AG08396 (cell line): ENCODE data around the gene ALDH8A1.

Experiments
- DNase-seq: peaks from one replicate; pipeline ENCODE4 v3.0.0; 2012; ENCODE audit warnings: low spot score, mixed read lengths

Gene ALDH8A1, protein sequence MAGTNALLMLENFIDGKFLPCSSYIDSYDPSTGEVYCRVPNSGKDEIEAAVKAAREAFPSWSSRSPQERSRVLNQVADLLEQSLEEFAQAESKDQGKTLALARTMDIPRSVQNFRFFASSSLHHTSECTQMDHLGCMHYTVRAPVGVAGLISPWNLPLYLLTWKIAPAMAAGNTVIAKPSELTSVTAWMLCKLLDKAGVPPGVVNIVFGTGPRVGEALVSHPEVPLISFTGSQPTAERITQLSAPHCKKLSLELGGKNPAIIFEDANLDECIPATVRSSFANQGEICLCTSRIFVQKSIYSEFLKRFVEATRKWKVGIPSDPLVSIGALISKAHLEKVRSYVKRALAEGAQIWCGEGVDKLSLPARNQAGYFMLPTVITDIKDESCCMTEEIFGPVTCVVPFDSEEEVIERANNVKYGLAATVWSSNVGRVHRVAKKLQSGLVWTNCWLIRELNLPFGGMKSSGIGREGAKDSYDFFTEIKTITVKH

DNA sequence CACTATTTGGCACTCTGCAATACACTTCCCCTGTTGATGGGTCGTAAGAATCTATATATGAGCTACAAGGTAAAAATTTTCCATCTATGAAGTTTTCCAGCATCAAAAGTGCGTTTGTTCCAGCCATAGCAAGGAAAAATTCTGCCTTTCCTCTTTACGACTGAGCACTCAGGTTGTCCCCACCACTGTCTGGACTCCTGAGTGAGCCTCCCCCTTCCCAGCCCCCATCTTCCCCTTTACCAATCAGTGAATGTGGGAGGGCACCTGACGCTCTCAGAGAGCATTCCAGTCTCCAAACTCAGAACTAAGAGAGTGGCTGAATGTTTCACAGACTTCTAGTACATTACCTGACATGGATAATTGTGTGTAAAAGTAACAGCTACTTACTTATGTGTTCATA lies at the start of gene ALDH8A1:
Gene ALDH8A1 (minus strand): TSS at position 175 of the 400 bp plus-strand sequence. CDS start 48 bp downstream, at position 127.
- no peak for DNase-seq

DNA sequence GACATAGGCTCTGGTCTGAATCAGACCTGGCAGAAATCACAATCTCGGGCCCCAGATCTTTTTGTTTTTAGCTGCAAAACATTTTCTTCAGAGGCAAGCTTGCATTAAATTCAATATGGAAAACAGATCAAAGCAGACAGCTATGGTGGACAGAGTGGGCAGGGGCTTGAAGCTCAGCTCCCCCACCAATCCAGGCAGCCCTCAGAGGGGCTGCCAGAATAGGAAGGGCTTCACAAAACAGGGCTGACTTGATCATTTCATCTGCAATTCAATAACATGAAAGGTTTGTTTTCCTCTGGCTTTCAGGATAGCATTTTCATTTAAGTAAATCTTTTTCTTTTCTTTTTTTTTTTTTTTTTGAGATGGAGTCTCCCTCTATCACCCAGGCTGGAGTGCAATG lies 49.2 kb upstream of the ALDH8A1 start:
- no peak for DNase-seq

DNA sequence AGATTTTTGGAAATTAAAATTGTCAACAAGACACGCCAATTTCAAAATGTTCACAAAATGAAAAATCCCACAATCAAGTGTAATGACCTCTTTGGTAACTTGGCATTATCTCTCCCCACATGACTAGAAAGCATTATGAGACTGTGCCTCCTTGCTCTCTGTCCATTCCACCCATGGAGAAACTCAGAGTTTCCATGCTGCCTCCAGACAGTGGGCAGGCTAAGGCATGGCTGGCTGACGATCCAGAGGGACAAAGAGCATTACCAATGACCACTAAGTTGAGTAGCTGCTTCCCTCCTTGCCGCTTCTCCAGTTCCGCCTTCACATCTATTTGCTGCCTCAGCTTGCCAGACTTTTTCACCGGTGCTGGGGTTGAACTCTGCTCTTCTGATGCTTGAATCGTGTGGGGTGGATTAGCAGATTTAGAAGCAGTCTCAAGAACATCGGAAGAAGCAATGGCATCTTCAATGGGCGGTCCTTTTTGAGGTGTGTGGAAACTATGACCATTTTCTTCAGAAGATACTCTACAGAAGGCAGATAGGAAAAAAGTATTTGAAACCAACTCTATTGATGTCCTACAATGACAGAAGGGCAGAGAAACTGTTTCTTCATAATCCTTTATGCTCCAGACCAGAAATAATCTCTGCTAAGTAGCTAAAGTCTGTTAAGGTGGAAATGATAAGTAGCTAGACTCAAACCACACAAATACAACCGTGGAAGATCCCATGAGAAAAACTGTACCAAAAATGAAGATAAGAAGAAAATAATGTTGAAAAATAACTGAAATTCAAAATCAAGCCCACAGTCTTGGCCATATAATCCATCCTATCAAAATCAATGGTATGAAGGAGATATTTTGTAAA lies 47.5 kb upstream of the ALDH8A1 start:
- DNase-seq = no peak

GRCh38 chr6:134995536-134995935 lies 45.6 kb upstream of the ALDH8A1 start:
- no peak for DNase-seq

DNA sequence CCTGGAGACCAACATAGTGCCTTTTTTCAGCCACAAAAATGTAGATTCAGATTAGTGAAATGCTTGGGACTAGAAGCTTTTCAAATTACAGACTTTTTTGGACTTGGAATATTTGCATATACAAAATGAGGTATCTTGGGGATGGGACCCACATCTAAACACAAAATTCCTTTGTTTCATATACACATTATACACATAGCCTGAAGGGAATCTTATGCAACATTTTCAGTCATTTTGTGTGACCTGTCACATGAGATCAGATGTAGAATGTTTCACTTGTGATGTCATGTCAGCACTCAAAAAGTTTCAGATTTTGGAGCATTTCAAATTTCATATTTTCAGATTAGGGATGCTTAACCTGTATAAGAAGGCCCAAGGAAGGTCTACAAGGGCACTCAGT lies 44.5 kb upstream of the ALDH8A1 start:
- DNase-seq = no peak

DNA sequence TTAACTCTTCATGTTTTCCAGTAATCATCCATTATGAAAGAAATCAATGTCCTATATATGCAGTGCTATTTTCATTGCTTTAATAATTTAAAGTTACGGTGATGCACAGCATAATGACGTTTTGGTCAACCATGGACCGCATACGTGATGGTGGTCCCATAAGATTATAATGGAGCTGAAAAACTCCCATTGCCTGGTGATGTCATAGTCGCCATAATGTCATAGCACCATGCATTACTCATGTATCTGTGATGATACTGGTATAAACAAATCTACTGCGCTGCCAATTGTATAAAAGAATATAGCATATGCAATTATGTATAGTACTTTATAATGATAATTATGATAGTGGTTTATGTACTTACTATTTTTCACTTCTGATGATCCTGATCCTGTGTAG lies 42.3 kb upstream of the ALDH8A1 start:
- no peak for DNase-seq

- DNase-seq = no peak
These were observed 40.4 kb upstream of the ALDH8A1 start for GRCh38 chr6:134990262-134990661.

DNA sequence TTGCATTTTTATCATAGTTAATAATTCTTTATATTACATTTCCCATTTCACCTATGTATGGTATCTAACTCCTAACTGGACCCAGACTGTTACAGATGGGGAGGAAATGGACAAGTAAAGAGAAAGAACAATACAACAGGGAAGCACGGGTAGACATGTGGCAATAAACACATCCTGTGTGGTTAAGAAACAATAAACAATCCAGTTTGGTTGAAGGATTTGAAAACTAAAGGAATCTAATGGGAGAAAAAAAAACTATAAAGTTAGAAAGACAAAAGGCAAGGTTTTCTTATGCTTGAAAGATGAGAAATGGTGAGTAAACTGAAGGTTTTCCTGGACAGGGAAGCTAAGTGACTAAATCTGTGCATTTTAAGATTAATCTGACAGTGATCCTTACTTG lies 34.9 kb upstream of the ALDH8A1 start:
- DNase-seq = peak; percentile 6

GRCh38 chr6:134983823-134984222 lies 33.9 kb upstream of the ALDH8A1 start:
- no peak for DNase-seq

DNA sequence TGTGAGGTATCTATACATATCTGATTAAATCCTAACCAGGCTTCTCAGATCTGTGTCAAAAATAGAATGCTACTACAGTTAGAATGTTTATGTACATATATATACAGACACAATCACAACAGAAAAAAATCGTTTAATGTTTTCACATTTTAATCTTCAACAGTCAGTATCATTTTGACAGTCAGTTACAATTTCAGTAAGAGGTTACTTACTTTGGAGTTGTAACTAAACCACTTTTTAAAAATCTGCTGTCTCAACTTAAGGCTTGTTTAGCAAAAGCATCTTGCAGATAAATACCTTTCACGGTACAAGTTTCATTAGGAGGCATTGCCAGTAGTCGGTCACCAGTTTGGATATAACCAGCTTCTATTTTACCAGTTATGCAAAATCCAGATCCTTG lies 32.3 kb upstream of the ALDH8A1 start:
- DNase-seq = no peak

DNA sequence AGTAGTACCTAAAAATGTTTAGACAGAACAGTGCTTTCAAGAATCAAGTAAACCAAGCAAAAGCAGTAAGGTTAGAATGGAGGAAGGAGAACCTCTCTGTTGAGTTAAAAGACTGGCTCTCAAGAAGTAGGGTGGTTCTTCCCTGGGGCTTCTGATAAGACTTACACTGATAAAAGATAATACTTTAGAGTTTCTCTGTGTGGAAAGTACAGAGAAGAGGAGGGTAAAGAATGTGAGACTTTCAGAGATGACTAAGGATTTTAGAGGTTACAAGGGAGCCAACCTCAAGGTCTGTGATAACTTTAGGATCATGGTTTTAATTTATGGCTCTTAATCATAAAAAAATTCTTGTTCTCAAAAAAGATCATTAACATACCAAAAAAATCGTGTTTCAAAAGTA lies 30.9 kb upstream of the ALDH8A1 start:
- no peak for DNase-seq

GRCh38 chr6:134979142-134979541 lies 29.2 kb upstream of the ALDH8A1 start:
- no peak for DNase-seq

DNA sequence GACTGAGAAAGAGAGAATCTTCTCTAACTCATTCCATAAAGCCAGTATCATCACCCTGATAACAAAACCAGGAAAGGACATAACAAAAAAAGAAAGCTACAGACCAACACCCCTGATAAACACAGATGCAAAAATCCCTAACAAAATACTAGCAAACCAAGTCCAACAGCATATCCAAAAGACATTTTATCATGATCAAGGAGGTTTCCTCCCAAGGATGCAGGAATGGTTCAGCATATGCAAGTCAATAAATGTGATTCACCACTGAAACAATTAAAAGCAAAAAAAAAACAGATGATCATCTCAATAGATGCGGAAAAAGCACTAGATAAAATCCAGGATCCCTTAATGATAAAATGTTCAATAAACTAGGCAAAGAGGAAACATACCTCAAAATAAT lies 24.5 kb upstream of the ALDH8A1 start:
- no peak for DNase-seq

- DNase-seq = no peak
These were observed 17.8 kb upstream of the ALDH8A1 start for GRCh38 chr6:134967711-134968110.

DNA sequence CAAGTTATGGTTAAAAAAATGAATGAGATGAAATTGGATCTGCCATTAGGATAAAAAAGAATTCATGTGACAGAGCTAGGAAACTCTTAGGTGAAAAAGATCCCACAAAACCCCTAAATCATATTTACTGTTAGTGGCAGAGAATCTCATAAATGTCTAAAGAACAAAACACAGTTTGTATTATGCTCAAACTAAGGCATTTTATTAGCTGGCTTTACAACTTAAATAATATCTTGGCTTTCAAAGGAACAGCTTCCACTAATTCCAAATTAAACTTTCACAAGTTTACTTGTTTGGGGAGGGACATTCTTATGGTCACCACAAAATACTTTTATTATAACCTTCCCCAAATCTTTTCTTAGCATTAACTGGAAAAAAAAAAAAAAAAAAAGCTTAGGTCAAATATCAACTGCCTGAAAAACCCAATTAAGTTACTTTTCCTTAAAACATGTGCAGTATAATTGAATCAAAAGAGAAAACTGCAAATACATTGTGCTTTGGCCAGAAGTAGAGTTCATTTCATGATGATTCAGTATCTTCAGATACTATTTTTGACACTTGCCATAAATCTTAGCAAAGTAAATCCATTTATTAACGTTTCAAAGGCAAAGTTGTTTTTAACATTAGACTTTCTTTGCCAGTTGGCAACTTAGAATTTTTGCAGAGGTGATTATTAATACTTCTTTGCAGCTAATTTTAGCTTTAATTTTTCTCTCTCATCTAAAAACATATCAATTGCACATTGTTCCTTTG lies 14.7 kb upstream of the ALDH8A1 start:
- DNase-seq = no peak

GRCh38 chr6:134962421-134962820 lies 12.5 kb upstream of the ALDH8A1 start:
- no peak for DNase-seq

- no peak for DNase-seq
These were observed 11.5 kb upstream of the ALDH8A1 start for GRCh38 chr6:134961366-134961765.

DNA sequence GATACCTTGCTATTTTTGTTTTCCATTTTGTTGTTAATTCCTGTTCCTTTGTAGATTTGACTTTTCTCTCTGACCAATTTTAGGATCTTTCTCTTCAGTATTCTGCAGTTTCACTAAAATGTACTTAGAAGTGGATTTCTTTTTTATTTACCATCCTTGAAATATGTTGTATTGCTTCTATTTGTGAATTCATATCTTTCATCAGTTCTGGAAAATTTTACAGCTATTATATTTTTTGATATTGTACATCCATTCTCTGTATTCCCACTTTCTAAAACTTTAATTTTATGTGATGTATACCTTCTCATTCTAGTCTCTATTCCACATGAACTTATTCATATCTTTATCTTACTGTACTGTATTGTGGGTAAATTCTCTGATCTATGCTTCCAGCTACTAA lies 9.7 kb upstream of the ALDH8A1 start:
- no peak for DNase-seq

DNA sequence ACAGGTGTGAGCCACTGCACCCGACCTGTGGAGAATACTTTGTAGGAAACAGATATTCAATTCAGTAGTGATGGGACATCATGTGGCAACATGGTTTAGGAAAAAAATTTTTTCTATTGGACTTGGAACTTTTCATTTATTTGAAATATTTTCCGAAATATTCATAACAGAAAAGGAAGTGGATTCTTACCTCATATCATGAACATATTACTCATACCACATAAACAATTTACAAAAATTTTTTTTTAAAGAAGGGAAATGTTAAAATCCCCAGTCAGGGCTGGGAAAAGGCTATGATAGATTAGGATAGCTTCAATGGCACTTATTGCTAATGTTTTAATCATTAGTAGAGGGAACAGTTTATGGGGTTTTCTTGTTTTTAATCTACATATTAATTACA lies 6.8 kb upstream of the ALDH8A1 start:
- DNase-seq = no peak

GRCh38 chr6:134956032-134956431 lies 6.1 kb upstream of the ALDH8A1 start:
- DNase-seq = no peak

DNA sequence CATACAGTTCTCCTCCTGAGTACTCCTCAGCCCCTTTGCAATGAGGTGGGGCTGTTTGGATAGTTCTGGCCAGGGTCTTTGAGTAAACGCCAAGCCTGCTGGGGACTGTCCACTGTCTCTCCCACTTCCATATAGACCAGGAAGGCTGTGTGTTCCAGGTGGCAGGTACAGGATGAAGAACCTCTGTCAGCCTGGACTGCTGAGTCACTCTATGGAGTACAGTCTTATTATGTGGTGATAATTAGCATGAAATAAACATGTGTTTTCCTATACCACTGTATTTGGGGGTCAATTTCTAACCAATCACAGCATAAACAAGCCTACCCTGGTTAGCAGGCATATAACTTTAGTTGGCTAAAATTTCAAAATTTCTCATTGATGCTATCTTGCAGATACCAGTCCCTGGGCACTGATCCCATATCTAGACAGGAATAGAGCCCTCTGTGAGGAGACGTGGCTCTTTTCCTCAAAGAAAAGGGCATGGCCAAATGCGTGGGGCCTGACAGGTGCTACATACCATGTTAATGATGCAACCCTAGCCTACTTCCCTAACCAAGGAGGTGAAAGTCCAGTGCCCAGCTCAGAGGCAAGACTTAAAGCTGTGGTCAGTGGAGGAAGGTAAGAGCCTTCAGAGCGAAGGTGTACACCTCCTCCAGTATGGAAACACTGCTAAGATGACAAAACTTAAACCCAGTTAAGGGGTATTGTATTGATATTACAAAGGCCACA lies 4.5 kb upstream of the ALDH8A1 start:
- no peak for DNase-seq
